Body of pancreas (tissue), 4 donors: ENCODE data around the gene MRPL51. TPM values are rescaled to one million over a fixed set of nuclear protein-coding genes. Genes with fewer than 3 reads are reported as not detected.

Experiments
- ATAC-seq: fragments of 150-250 bp; one replicate; pipeline ENCODE4 v1.9.1; 2016
- DNase-seq, 4 donors: peaks; one replicate each; pipeline ENCODE4 v3.0.0-alpha.2; 2019
- H3K27ac ChIP-seq, 4 donors: fragments of 200-600 bp; sonication (generic); 1 replicate in 3 of 4; 2 replicates in 1 of 4; pipeline versions ENCODE4 v1.5.1 to v1.6.1; 2016 to 2019; ENCODE audit warnings: mild to moderate bottlenecking in 1 of 4, mixed read lengths in 1 of 4, moderate library complexity in 1 of 4
- H3K27me3 ChIP-seq, 2 donors: fragments of 200-600 bp; sonication (generic); one replicate each; pipeline ENCODE4 v1.6.0; 2016; ENCODE audit warnings: mild to moderate bottlenecking in 1 of 2
- H3K36me3 ChIP-seq, 2 donors: fragments of 200-600 bp; sonication (generic); replicated peaks in 1 of 2; 2 replicates each; pipeline ENCODE4 v1.5.1; 2016; ENCODE audit warnings: low read depth in 2 of 2; ENCODE audit not compliant: insufficient read depth in 1 of 2
- H3K4me1 ChIP-seq: fragments of 200-600 bp; sonication (generic); one replicate; pipeline ENCODE4 v1.6.0; 2016
- H3K4me3 ChIP-seq, 2 donors: fragments of 200-600 bp; sonication (generic); 1 replicate in 1 of 2; 2 replicates in 1 of 2; pipeline ENCODE4 v1.5.1; 2016 to 2019
- H3K9me3 ChIP-seq, 3 donors: fragments of 200-600 bp; sonication (generic); 1 replicate in 2 of 3; 2 replicates in 1 of 3; pipeline ENCODE4 v1.5.1; 2016
- POLR2A ChIP-seq, 3 donors: fragments of 450-650 bp; IDR thresholded peaks; one replicate each; pipeline ENCODE4 v1.6.1; 2016; ENCODE audit warnings: antibody characterized with exemption in 3 of 3, mild to moderate bottlenecking in 2 of 3
- WGBS, 2 donors: methylation state at CpG; one replicate each; pipeline ENCODE4 v1.1.5; 2017; 5-methylcytosine and 5-hydroxymethylcytosine counted together
- intact Hi-C: fragments of 100-400 bp; cut with DNase I; formaldehyde crosslinking; loops from one replicate; pipeline ENCODE4 v1.15.1; 2023
- total RNA-seq, 2 donors: library from RNA; depleted of rRNA; stranded (reverse); fragments of >200 nt; gene quantifications; one replicate each; pipeline ENCODE4 v1.1.0, GENCODE V29; 2016
- TF ChIP-seq, protein P1 (sequence below), 7 experiments: fragments of 450-650 bp in 4 of 7; fragments of 200-600 bp in 3 of 7; sonication (generic) in 3 of 7; IDR thresholded peaks; one replicate each; pipeline ENCODE4 v1.5.1; 2016 to 2019; ENCODE audit warnings: antibody characterized with exemption in 7 of 7

Gene MRPL51
- total RNA-seq, 2 donors from 2014 or later: 23.6 to 25.1 TPM

DNA sequence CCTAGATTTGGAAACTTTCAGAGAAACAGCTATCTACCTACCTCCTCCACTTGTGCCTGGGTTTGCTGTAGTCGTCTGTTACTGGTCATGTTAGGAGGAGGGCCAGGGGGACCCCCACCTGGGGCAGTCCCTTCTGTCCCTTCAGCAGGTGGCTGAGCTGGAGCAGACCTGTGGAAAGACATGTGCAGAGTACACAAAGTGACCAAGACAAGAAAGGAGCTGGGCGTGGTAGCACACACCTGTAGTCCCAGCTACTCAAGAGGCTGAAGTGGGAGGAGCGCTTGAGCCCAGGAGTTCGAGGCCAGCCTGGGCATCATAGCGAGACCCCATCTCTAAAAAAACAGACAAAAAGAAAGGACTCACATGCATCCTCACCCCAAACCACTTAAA, 26.9 kb downstream of the MRPL51 start:
- 79 to 92% methylated on average over 5 of the region's 5 CpGs for WGBS, 2 donors
- H3K4me3 ChIP-seq: no peak overlapping the region

DNA sequence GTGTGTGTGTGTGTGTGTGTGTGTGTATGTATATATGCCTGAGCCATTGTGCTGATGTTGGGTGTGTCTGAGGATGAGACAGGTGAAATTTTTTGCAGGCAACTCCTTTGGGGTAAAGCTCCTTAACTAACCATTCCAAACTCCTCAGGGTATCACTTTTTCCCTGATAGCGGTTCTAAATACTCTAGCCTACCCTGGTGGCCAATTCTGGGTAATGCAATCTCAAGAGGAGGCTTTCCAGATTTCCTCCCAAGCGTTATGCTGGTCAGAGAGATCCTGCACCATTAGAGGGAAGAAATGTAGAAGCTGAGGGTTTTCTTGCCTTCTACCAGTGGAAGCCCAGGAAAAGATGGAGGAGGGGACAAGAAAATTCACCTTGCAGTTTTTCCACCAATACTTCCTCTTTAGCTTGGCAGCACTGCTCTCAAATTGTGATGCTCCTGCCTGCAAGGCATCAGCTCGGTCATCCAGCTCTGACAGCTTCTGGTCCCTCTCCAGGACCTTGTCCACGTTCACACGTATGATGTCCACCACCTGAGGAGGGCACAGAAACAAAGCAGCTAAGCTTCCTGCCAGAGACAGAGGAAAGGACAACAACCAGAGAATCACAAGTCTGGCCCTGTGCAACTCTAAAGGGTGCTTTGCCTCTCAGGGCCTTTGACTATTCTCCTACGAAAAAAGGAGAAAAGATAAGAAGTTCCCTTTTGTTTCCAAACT, 27.4 kb downstream of the MRPL51 start:
- DNase-seq: peak; percentile 59 to 72 (median 62)
- H3K27ac ChIP-seq: no peak overlapping the region
- peaks cover 0 to under 1% of the 10 kb centered on the region in 2 donors for H3K36me3 ChIP-seq
- intact Hi-C loops: no loop called here
- no peak for TF ChIP-seq POLR2A (IDR thresholded peaks at IDR 0.05)
- TF ChIP-seq, protein P1, sequence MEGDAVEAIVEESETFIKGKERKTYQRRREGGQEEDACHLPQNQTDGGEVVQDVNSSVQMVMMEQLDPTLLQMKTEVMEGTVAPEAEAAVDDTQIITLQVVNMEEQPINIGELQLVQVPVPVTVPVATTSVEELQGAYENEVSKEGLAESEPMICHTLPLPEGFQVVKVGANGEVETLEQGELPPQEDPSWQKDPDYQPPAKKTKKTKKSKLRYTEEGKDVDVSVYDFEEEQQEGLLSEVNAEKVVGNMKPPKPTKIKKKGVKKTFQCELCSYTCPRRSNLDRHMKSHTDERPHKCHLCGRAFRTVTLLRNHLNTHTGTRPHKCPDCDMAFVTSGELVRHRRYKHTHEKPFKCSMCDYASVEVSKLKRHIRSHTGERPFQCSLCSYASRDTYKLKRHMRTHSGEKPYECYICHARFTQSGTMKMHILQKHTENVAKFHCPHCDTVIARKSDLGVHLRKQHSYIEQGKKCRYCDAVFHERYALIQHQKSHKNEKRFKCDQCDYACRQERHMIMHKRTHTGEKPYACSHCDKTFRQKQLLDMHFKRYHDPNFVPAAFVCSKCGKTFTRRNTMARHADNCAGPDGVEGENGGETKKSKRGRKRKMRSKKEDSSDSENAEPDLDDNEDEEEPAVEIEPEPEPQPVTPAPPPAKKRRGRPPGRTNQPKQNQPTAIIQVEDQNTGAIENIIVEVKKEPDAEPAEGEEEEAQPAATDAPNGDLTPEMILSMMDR (IDR thresholded peaks at IDR 0.05): peak; percentile 73 to 93 (median 85)
- WGBS, 2 donors: 34 to 42% methylated on average over 6 of the region's 6 CpGs
- no peak overlapping the region for H3K4me3 ChIP-seq
- no peaks in the 10 kb centered on the region for H3K27me3 ChIP-seq
- ATAC-seq: peak; percentile 69
- H3K9me3 ChIP-seq: no peaks in the 10 kb centered on the region
- peaks cover 24% of the 10 kb centered on the region for H3K4me1 ChIP-seq

More for the DNA sequence above, 26.9 kb downstream of the MRPL51 start:
- no peak for ATAC-seq
- no peaks in the 10 kb centered on the region for H3K9me3 ChIP-seq
- no peaks in the 10 kb centered on the region for H3K36me3 ChIP-seq
- no peak overlapping the region for H3K27ac ChIP-seq
- no peaks in the 10 kb centered on the region for H3K27me3 ChIP-seq
- H3K4me1 ChIP-seq: peaks cover 26% of the 10 kb centered on the region
- DNase-seq: no peak
- intact Hi-C loops: no loop called here
- TF ChIP-seq, protein P1 (IDR thresholded peaks at IDR 0.05): no peak
- TF ChIP-seq POLR2A (IDR thresholded peaks at IDR 0.05): no peak

DNA sequence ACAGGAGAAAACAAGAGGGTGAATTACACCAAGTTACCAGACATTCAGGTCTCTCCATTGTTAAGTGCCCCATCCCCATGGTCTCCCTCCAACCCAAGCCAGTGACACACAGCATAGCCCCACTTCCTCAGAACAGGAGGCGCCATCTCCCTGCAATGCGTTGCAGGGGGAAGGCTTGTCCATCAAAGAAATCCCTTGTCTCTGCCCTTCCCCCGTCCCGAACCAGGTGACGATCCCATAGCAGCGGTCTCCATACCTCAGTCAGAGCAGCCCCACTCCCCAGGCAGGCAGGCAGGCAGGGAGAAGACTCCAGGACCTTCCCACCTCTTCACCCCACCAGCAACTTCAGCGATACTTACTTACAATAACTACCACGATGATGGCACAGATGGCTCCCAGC, 28.5 kb downstream of the MRPL51 start:
- peaks cover 4% of the 10 kb centered on the region in 2 donors for H3K36me3 ChIP-seq
- H3K27me3 ChIP-seq: no peaks in the 10 kb centered on the region
- no peak overlapping the region for H3K27ac ChIP-seq
- TF ChIP-seq, protein P1 (IDR thresholded peaks at IDR 0.05): no peak
- TF ChIP-seq POLR2A (IDR thresholded peaks at IDR 0.05): no peak
- no peak overlapping the region for H3K4me3 ChIP-seq
- peaks cover 19% of the 10 kb centered on the region for H3K4me1 ChIP-seq
- no peak for ATAC-seq
- intact Hi-C loops: loop anchor here (5.0 kb wide), 1 partner anchor 37 kb away; no protein-coding TSS in a partner anchor
- no peak for DNase-seq
- WGBS, 2 donors: 85 to 92% methylated on average over 8 of the region's 8 CpGs
- no peaks in the 10 kb centered on the region for H3K9me3 ChIP-seq

DNA sequence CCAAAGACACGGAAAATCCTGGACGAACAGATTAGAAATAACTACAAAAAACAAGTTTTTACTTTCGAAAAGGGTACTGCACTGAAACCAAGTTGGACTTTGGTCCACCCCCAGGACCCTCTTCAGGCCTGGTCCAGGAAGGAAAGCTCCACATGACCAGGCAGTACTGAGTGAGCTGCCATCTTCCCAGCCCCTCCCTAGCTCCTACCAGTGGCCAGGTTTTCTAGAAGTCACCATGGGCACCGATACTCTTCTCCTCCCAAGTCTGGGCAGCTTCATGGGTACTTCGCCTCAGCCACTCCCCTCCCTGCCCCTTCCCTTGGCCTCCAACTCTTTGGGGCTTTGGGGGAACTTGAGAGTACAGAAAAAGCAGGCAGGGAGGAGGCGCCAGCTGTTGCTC, 29.2 kb downstream of the MRPL51 start:
- intact Hi-C loops: loop anchor here (5.0 kb wide), 1 partner anchor 37 kb away; no protein-coding TSS in a partner anchor
- 79 to 86% methylated on average over 6 of the region's 6 CpGs for WGBS, 2 donors
- Histone ChIP-seq H3K9me3 (no peaks in the 10 kb centered on the region), H3K27ac (no peak overlapping the region), H3K4me3 (no peak overlapping the region), H3K36me3 (peaks cover 4 to 6% of the 10 kb centered on the region in 2 donors), H3K4me1 (peaks cover 12% of the 10 kb centered on the region), H3K27me3 (no peaks in the 10 kb centered on the region)
- ATAC-seq: no peak
- no peak for TF ChIP-seq POLR2A (IDR thresholded peaks at IDR 0.05)
- TF ChIP-seq, protein P1 (IDR thresholded peaks at IDR 0.05): no peak
- DNase-seq: no peak
